Measurements from ENCODE around the gene KCNB1. TPM values are rescaled to one million over a fixed set of nuclear protein-coding genes. Genes with fewer than 3 reads are reported as not detected.

Gene KCNB1
- total and polyA plus RNA-seq, 8 donors: 0.12 to 21.0 (median 2.3) TPM; not detected in 1

DNA sequence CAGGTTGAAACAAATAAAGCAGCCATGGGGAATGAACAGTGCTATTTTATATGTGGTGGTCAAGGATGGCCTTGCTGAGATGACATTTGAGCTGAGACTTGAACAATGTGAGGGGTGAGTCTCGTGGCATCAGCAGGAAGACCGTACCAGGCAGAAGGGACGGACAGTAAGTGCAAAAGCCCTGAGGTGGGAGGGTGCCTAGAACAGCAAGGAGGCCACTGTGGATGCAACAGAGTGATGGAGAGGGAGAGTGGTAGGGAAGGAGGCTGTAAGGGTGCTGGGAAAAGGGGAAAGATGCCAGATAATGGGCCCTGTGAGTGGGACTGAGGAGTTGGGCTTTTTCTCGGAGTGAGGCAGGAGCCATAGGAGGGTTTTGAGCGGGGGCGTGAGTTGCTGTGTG is 11.5 kb downstream of the KCNB1 start:
- Histone ChIP-seq H3K4me1 (peaks cover 0 to 16% (median 0%) of the 10 kb centered on the region in 4 donors), H3K27me3 (peaks cover 0 to 29% (median 4%) of the 10 kb centered on the region in 3 donors), H3K27ac (no peak overlapping the region), H3K4me3 (no peak overlapping the region), H3K9me3 (no peaks in the 10 kb centered on the region), H3K36me3 (peaks cover 0 to 6% (median 0%) of the 10 kb centered on the region in 4 donors)
- TF ChIP-seq EP300 (IDR thresholded peaks at IDR 0.05) (no peak), CTCF (IDR thresholded peaks at IDR 0.05) (no peak), POLR2A (IDR thresholded peaks at IDR 0.05) (no peak), POLR2AphosphoS5 (IDR thresholded peaks at IDR 0.05) (no peak)
- WGBS, 5 donors: 70 to 82% (median 77%) methylated on average over 6 of the region's 6 CpGs
- no peak for DNase-seq
- intact Hi-C loops (cut with DNase I; ENCODE audit: low total_unique reads): no loop called here

GRCh38 chr20:49469060-49469459 is 13.4 kb downstream of the KCNB1 start:
- Histone ChIP-seq H3K4me1 (peaks cover 0 to 7% (median 0%) of the 10 kb centered on the region in 4 donors), H3K9me3 (no peaks in the 10 kb centered on the region), H3K27ac (no peak overlapping the region), H3K4me3 (no peak overlapping the region), H3K27me3 (peaks cover 0 to 22% (median 4%) of the 10 kb centered on the region in 3 donors), H3K36me3 (peaks cover 0 to 6% (median 0%) of the 10 kb centered on the region in 4 donors)
- TF ChIP-seq EP300 (IDR thresholded peaks at IDR 0.05): no peak
- TF ChIP-seq POLR2AphosphoS5 (IDR thresholded peaks at IDR 0.05): no peak
- TF ChIP-seq CTCF (IDR thresholded peaks at IDR 0.05): no peak
- TF ChIP-seq POLR2A (IDR thresholded peaks at IDR 0.05): no peak
- WGBS, 5 donors: 75 to 80% (median 78%) methylated on average over 6 of the region's 6 CpGs
- intact Hi-C loops (cut with DNase I; ENCODE audit: low total_unique reads): no loop called here
- DNase-seq: no peak

GRCh38 chr20:49468412-49468811 is 14.1 kb downstream of the KCNB1 start:
- H3K27ac ChIP-seq: no peak overlapping the region
- no peak for TF ChIP-seq POLR2A (IDR thresholded peaks at IDR 0.05)
- intact Hi-C loops (cut with DNase I; ENCODE audit: low total_unique reads): no loop called here
- DNase-seq: no peak
- no peak overlapping the region for H3K4me3 ChIP-seq
- peaks cover 0 to 22% (median 4%) of the 10 kb centered on the region in 3 donors for H3K27me3 ChIP-seq
- peaks cover 0 to 6% (median 0%) of the 10 kb centered on the region in 4 donors for H3K36me3 ChIP-seq
- H3K9me3 ChIP-seq: no peaks in the 10 kb centered on the region
- peaks cover 0 to 7% (median 0%) of the 10 kb centered on the region in 4 donors for H3K4me1 ChIP-seq
- 62 to 75% (median 73%) methylated on average over 7 of the region's 7 CpGs for WGBS, 5 donors

- 81 to 89% (median 86%) methylated on average over 8 of the region's 8 CpGs for WGBS, 5 donors
- no peak overlapping the region for H3K4me3 ChIP-seq
- H3K9me3 ChIP-seq: no peaks in the 10 kb centered on the region
- H3K4me1 ChIP-seq: peaks cover 0 to 7% (median 0%) of the 10 kb centered on the region in 4 donors
- intact Hi-C loops (cut with DNase I; ENCODE audit: low total_unique reads): no loop called here
- H3K27ac ChIP-seq: no peak overlapping the region
- H3K36me3 ChIP-seq: peaks cover 0 to 5% (median 0%) of the 10 kb centered on the region in 4 donors
- no peak for TF ChIP-seq EP300 (IDR thresholded peaks at IDR 0.05)
- no peak for TF ChIP-seq POLR2AphosphoS5 (IDR thresholded peaks at IDR 0.05)
- no peak for TF ChIP-seq CTCF (IDR thresholded peaks at IDR 0.05)
- TF ChIP-seq POLR2A (IDR thresholded peaks at IDR 0.05): no peak
- H3K27me3 ChIP-seq: peaks cover 0 to 20% (median 4%) of the 10 kb centered on the region in 3 donors
- no peak for DNase-seq
Observed at GRCh38 chr20:49466114-49466912, 16.2 kb downstream of the KCNB1 start.

GRCh38 chr20:49464556-49464955 is 17.9 kb downstream of the KCNB1 start:
- peaks cover 0 to 6% (median 0%) of the 10 kb centered on the region in 4 donors for H3K4me1 ChIP-seq
- WGBS, 5 donors: 80 to 91% (median 89%) methylated on average over 5 to 7 of the region's 7 CpGs
- peaks cover 0 to 11% (median 4%) of the 10 kb centered on the region in 3 donors for H3K27me3 ChIP-seq
- H3K4me3 ChIP-seq: no peak overlapping the region
- no peak for TF ChIP-seq EP300 (IDR thresholded peaks at IDR 0.05)
- TF ChIP-seq POLR2AphosphoS5 (IDR thresholded peaks at IDR 0.05): no peak
- no peak for TF ChIP-seq POLR2A (IDR thresholded peaks at IDR 0.05)
- DNase-seq: no peak
- peak overlapping the region in 1 of 5 donors; percentile 8 for H3K27ac ChIP-seq
- H3K9me3 ChIP-seq: no peaks in the 10 kb centered on the region
- intact Hi-C loops (cut with DNase I; ENCODE audit: low total_unique reads): no loop called here
- H3K36me3 ChIP-seq: no peaks in the 10 kb centered on the region

All from stomach (tissue), 9 donors.